ENCODE results near the gene TUT4.
A peak's percentile ranks its signal among the peaks of the same experiment; 100 is the strongest.

The TUT4 gene

DNA sequence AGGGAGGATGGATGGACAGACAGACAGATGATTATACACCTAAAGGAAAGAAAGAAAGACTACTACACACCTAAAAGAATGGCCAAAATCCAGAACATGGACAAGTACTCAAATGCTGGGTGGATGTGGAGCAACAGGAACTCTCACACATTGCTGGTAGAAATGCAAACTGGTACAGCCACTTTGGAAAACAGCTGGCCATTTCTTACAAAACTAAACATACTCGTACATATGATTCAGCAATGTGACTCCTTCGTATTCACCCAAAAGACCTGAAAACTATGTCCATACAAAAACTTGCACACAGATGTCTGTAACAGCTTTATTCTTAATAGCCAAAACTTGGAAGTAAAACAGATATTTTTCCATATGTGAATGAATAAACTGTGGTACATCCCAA, 97.2 kb downstream of the TUT4 start:
- no peak for DNase-seq

DNA sequence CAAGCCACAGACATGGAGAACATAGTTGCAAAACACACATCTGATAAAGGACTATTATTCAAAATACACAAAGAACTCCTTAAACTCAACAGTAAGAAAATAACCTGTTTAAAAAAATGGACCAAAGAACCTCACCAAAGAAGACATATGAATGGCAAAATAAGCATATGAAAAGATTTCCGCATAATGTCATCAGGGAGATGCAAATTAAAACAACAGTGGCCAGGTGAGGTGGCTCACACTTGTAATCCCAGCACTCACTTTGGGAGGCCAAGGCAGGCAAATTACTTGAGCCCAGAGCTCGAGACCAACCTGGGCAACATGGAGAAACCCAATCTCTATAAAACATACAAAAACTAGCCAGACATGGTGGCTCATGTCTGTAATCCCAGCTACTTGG, 98.1 kb downstream of the TUT4 start:
- DNase-seq = no peak

DNA sequence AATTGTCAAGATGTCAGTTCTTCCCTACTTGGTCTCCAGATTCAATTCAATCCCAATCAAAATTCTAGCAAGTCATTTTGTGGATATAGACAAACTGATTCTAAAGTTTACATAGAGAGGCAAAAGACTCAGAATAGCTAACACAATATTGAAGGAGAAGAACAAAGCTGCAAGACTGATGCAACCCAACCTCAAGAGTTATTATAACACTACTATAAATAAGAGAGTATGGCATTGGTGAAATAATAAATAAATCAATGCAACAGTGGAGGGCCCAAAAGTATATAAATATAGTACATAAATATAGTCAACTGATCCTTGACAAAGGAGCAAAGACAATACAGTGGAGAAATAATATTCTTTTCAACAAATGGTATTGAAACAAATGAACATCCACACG, 98.8 kb downstream of the TUT4 start:
- no peak for DNase-seq

DNA sequence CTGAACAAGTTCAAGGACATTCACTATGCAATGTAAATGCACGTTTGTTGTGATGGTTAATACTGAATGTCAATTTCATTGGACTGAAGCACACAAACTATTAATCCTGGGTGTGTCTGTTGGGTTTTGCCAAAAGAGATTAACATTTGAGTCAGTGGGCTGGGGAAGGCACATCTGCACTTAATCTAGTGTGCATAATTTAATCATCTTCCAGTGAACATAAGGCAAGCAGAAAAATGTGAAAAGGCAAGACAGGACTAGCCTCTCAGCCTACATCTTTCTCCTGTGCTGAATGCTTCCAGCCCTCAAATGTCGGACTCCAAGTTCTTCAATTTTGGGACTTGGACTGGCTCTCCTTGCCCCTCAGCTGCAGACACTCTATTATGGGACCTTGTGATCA, 108.4 kb downstream of the TUT4 start:
- no peak for DNase-seq

DNA sequence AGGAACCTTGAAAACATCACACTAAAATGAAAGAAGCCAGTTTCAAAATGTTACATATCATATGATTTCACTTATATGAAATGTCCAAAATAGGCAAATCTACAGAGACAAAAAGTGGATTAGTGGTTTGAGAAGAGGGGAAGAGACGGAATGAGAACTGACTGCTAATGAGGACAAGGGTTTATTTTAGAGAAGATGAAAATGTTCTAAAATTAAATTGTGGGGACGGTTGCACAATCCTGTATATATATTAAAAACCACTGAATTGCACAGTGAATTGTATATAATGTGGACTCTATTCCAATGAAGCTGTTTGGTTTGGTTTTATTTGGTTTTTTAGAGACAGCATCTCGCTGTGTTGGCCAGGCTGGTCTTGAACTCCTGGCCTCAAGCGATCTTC, 112.9 kb downstream of the TUT4 start:
- no peak for DNase-seq

DNA sequence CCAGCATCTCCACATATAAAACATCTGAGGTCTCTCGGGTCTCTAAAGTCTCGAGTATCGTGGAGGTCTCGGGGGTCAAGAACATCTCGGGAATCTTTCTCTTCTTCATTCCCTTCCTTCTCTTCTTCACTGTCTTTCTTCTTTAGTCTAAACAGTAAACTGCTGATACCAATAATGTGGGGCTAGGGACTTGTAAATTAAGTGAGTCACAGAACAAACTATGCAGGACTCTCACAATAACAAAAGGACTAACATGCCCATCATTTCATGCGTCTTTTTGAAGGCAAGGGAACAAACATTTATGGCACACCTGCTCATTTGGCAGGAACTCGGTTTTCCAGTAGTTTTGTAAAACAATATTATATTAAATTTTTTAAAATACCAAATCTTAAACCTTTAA, 116.1 kb downstream of the TUT4 start:
- no peak for DNase-seq

DNA sequence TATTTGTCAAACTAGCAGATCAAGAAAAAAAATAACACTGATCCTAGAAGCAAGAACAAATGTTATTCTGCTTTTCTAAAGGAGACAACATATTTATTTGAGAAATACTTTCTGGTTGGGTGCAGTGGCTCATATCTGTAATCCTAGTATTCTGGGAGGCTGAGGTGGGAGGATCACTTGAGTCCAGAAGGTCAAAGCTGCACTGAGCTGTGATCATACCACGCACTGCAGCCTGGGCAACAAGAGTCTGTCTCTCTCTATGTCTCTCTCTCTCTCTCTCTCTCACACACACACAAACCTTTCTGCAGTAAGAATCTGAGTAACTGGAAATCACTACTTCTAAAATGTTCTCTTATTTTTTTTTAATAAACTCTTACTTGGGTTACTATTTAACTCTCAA, 117.2 kb downstream of the TUT4 start:
- no peak for DNase-seq

DNA sequence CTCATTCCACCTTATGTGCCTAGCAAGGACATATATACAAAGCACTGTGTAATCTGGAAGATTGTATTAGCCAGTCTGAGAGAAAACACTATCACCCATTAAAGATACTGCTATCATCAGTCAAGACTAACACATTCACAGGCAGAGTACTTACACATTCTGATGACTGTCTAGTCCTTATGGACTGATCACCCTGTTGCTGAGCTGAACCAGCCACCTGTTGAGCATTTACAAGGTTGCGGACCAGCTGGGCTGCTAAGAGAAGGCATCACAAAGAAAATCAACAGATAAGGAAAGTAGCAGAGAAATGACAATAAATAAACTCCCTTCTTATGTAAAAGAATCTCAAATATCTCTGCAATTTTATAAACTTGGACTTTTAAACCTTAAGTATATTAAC, 117.7 kb downstream of the TUT4 start:
- no peak for DNase-seq

DNA sequence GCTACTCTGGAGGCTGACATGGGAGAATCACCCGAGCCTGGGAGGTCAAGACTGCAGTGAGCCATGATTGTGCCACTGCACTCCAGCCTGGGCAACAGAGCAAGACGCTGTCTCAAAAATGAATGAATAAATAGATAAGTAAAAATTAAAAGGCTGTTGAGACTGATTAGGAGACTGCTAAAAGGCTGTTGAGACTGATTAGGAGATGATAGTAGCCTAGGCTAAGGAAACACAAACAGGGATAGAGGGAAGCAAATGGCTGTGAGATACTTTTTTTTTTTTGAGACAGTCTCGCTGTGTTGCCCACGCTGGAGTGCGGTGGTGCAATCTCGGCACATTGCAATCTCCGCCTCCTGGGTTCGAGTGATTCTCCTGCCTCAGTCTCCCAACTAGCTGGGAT, 120.1 kb downstream of the TUT4 start:
- no peak for DNase-seq

DNA sequence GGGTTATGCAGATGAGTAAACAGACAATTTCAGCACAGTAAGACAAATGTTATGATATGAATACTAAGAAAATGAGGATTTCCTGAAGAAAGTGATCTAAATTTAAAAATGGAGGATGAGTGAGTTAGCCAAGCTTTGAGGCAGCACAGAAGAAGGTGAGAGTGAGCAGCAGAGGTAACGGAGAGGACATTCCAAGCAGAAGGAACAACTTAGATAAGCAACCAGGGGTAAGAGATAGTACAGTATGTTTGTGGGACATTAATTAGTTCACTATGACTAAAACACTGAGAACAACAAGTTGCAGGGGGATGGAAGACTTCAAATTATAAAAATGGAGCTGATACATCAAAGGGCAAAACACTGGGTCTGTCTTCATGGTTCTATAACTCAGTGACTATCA, 125.7 kb downstream of the TUT4 start:
- DNase-seq = no peak

DNA sequence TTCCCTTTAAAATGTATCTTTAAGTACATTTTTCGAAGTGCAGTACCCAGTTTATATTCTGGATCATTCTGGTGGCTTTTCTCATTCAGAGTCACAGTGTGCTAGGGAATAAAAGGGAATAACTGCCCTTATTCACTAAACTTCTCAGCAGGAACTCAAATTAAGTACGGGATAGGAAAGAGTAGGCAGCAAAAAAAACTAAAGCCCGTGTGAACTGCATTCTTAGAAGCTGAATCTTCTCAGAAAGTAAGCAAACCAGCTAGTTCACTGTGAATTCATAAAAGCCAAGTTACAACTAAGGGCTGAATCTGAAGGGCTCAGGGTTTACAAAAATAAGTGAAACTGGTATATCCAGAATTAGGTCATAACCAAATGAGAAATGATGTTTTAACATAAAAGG, 126.5 kb downstream of the TUT4 start:
- no peak for DNase-seq

DNA sequence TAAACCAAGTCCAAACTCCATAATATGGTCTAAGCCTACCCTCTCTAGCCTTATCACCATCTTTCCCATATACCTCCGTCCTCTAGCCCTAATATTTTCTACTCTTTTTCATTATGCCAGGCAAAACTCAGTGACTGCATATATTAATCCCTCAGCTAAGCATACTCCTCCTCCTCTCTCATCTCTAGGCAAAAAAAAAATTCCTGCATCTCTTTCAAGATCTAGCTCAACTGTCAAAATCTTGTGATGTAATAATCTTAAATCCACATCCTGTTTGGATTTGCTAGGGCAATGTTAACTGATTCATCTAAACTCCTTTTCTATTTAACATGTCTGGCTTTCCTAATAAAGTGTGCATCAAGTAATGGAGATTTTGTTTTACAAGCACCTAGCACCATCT, 128.1 kb downstream of the TUT4 start:
- DNase-seq = no peak

DNA sequence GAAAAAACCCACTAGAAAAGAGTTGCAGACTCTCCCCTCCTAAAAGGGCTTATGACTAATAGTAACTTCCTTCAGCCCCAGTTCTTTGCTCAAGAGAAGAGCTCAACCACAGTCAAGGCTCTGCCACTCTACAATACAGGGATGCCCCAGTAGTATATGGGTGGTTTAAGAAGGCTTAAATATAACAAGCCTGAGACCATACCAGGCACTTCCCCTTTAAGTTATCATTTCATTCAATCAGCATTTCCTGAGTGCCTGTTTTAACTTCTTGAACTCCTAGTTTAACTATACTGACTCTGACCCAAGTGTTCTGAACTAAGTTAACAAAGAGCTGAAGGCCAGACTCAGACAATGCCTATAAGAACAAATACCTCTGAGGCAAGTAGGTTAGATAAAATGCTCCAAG, 128.7 kb downstream of the TUT4 start:
- no peak for DNase-seq

DNA sequence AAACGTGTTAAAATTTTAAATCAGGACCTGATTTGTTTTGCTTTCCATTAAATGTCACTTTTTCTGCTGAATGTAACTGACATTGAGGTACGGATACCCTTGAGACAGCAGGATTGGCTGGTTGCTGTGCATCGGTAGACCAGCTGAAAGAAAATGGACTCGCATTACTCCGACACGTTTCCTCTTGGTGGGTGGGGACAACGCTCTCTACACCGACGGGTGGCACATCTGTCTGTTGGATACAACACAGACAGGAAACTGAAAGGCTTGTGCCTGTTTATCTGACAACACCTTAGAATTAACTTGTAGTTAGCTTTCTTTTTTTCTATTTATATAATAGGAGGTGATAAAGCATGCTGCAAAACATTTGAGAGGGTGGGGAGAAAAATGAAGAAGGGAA, 129.1 kb downstream of the TUT4 start:
- no peak for DNase-seq

DNA sequence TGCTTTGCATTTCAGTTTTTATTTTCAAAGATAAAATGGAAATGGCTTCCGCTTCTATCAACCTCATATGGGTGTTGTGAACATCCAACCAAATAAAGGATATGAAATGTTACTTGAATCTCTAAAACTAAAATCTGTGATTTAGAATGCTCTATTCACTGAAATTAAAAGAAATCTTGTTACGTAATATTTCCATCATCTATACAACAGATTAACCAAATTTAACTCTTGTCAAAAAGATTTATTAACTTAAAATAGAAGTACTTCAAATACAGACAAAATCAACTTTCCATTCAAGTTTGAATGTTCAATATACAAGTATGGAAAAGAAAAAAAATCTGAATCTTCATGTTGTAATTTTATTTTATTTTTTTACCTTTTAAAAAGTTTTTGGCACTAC, 129.8 kb downstream of the TUT4 start:
- DNase-seq = no peak

DNA sequence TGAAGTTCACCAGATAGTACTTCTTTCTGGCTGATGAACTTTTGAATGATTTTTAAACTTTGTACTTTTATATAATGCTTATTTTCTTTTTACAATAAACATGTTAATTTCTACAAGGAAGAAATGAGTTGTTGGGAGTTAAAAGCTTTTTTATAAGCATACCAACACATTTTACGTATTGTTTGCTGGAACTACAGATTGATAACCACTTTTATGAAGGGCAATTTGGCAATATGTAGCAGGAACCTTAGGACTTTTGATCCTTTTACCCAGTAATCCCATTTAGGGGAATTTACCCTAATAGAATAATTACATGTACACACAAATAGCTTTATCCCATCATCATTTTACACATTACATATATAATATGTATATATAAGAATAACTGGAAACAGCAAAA, 132.2 kb downstream of the TUT4 start:
- no peak for DNase-seq

DNA sequence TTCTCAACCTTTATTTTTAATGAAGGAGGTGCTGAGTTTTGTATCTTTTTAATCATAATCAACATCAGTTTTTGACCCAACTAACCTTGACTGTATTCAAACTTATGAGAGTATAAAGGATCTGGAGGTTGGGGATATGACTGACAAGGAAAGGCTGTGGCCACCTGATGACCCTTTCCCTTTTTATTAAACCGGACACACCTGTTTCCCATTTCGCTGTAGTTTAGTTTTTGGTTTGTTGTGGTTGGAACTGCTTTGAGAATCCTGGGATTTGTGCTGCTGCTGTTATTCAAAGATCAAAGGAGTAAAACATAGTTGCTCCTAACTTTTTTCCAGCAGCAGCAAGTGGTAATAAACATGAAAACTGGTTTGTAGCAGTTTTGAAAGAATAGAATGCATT, 136.1 kb downstream of the TUT4 start:
- no peak for DNase-seq

DNA sequence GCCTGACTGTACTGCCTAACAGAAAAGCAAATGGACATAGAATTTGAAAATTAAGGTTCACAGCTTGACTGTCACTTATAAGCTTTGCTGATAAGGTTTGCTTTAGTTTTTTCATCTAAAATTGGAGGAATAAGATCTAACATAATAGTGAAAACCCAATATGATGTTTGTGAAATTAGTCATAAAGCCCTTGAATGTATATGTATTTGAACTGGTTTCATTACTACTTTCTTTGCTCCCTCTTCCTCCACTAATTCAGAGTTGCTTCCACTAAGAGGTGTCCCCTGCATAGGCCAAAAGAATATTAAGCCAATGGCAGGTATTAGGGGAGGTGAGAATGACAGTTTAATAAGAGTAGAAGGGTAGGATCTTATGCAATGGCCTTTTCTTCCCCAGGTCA, 137.9 kb downstream of the TUT4 start:
- DNase-seq = no peak

DNA sequence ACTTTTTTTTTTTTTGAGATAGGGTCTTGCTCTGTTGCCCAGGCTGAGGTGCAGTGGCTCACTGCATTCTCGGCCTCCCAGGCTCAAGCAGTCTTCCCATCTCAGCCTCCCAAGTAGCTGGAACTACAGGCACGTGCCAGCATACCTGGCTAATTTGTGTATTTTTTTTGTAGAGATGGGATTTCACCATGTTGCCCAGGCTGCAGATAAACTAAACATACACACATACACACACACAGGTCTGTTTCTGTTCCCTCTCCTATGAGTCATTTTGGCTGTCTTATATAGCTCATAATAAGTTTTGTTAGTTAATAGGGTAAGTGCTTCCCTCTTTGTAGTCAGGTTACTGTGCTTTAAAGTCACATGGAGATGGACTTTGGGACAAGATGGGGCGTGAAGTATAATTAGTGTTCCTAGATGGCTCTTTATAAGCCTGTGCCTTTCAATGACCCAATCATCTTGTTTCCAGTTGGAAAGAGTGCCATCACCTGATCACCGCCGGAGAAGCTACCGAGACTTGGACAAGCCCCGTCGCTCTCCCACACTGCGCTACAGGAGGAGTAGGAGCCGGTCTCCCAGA, 139.4 kb downstream of the TUT4 start:
- no peak for DNase-seq

DNA sequence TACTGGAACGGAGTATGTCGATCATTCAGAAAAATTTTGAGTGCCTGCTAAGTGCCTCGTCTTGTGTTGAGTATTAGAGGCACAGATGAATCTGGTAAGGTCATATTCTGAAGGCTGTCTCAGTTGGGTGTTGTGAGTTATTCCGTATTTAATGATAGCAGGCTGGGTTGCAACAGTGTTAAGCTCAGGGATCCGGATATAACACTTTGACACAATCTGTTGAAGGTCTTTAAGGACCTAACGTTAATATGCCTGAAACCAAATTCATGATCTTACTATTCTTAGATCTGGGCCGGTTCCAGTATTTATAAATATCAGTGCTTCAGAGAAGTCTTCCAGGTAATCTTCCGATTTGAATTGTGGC, 147.9 kb downstream of the TUT4 start:
- DNase-seq = no peak

DNA sequence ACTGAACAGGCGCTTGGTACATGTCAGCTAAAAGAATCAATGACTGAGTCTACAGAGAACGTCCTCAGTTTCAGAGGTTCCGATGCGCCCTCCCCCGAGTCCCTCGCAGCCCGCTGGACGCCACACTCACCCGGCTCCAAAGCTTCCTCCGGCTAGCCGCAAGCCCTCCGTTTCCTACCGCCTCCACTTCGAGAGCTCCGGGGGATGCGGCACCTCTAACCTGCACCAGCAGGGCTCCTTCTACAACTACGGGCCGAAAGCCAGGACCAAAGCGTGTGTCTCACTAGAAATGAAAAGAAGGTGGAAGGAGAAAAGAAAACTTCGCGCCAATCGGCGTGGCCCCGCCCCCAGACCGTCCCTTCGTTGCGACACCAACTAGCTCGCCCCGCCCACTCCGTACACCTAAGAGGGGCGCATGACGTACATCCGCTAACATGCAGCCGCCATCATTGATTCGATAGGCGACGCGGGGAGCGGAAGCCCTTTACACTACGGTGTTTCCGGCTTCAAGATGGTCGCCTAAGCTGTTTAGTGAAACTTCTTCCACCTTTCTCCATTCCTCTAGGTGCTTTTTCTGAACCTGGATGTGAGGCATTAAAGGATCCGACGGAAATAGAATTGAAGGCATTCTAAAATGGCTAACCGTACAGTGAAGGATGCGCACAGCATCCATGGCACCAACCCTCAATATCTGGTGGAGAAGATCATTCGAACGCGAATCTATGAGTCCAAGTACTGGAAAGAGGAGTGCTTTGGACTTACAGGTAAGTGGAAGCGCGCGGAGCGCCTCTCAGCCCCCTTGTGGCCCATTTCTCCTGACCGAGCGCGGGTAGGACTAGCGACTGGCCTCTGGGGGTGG, 148.5 kb downstream of the TUT4 start, which contains the start of the genes ORC1 and PRPF38A:
TSS of gene ORC1 (minus strand) at position 308 of the 859 bp plus-strand sequence. CDS start 2,200 bp downstream, outside the sequence.
TSS of gene PRPF38A (plus strand) at position 487 of the 859 bp plus-strand sequence. CDS start at position 635, 148 bp downstream.
- DNase-seq = peak; percentile 72

DNA sequence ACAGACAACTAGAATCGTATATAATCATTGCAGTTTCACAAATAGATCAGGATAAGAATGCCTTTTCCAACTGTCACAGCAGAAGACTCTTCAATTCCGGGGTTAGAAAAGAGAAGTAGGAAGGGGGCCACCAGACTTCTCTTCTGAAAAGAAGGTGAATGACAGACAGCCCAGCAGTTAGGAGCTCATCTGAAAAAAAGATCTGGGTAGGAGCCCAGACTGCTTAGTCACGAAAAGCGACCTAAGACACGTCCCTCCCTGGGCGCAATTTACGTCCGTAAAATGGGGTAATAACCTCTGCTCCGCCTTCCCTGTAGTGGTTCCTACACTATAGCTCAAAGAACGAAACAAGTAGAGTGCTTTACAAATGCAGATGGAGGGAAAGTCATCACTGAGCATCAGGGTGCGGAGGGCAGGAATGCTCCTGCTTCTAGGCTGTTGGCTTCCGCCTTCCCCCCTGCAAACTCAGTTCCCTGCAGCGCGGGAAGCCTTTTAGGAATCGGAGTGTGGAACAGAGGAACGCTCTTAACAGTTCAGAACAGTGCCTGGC, 149.3 kb downstream of the TUT4 start:
- DNase-seq = no peak

DNA sequence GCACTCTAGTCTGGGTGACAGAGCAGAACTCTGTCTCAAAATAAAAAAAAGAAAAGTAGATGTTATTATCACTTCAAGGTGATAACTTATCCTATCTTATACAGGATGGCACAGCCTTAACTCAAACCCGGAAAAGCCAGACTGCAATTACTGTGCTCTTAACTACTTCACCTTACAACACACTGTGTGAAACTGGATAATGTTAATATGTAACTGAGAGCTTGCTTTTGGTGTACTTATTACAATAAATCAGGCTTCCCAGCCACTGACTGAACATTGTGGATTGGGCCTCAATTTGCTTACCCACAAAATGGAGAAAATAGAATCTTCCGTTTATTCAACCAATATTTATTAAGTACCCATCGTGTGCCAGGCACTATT, 150.0 kb downstream of the TUT4 start:
- DNase-seq = no peak

DNA sequence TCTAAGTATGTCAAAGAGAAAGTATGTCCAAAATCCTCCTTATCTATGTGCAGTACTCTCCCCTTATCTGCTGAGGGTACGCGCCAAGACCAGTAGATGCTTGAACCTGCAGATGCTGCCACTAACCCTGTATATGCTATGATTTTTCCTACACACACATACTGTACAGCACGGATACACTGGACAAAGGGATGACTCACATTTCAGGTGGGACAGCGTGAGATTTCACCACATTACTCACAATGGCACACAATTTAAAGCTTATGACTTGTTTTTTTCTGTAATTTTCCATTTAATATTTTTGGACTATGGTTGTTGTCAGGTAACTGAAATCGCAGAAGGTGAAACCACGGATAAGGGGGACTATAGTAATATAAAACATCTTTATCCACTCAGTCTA, 152.8 kb downstream of the TUT4 start:
- no peak for DNase-seq

Measured in activated gamma-delta T cell (primary cell).